Measurements from ENCODE around the gene SPRN.
"Not testable (repeated sequence)": the region's sequence is repeated elsewhere in the genome, so short reads cannot be mapped to it uniquely, and the experiment has no call there.

SPRN gene

DNA sequence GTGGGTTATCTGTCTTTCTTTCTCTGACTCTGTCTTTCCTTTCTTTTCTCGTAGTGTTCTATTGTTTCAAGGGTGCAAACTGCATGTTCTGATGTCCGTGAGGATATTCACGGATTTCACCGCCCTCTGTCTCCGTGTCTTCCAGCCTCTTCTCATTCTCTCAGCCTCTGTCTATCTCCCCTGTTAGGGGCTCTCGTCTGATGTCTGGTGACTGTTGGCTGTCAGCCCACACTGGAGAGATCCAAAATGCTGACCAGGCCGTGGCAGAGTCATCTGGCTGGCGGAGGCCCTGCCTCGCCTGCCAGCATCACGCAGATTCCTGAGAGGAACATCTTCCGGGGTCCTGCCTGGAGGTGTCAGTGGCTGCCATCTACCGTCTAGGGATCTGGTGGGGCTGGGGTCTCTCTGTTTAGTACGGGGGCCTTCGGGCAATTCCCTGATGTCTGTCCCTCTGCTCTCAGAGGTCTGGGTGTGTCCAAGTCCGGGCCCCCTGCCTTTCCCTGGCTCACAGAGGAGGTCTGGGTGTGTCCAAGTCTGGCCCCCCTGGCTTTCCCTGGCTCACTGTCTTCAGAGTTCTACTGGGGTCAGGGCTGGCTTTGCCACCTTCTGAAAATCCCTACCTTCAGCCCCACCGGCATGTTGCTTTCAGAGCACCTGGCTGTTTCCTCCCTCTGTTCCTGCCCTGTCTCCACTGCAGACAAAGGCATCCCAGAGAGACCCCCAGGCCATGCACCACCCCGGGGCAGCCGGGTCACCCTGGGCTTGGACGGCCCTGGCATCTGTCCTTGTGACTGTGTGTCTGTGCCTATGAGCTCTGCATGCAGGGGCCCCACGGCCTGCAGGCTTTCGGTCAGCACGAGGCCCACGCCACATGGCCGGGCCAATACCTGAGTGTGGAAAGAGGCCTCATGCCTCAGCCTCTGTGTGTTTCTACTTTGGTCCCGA lies 15.4 kb upstream of the SPRN start:
- no peak for DNase-seq (ENCODE audit: low read depth, low spot score)
- ChIA-PET CTCF (interaction anchor here (0.8 to 1.3 kb wide), 6 partner anchors 8 to 178 kb away, joined by 3 to 4 read pairs (median 3); no protein-coding TSS in a partner anchor), POLR2A (no interaction called here)
- TF ChIP-seq, protein P1, sequence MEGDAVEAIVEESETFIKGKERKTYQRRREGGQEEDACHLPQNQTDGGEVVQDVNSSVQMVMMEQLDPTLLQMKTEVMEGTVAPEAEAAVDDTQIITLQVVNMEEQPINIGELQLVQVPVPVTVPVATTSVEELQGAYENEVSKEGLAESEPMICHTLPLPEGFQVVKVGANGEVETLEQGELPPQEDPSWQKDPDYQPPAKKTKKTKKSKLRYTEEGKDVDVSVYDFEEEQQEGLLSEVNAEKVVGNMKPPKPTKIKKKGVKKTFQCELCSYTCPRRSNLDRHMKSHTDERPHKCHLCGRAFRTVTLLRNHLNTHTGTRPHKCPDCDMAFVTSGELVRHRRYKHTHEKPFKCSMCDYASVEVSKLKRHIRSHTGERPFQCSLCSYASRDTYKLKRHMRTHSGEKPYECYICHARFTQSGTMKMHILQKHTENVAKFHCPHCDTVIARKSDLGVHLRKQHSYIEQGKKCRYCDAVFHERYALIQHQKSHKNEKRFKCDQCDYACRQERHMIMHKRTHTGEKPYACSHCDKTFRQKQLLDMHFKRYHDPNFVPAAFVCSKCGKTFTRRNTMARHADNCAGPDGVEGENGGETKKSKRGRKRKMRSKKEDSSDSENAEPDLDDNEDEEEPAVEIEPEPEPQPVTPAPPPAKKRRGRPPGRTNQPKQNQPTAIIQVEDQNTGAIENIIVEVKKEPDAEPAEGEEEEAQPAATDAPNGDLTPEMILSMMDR (IDR thresholded peaks at IDR 0.05; ENCODE audit: insufficient read depth, low read length, missing control alignments), result no peak
- H3K4me3 ChIP-seq (ENCODE audit: low read depth, low read length), result no peak overlapping the region

DNA sequence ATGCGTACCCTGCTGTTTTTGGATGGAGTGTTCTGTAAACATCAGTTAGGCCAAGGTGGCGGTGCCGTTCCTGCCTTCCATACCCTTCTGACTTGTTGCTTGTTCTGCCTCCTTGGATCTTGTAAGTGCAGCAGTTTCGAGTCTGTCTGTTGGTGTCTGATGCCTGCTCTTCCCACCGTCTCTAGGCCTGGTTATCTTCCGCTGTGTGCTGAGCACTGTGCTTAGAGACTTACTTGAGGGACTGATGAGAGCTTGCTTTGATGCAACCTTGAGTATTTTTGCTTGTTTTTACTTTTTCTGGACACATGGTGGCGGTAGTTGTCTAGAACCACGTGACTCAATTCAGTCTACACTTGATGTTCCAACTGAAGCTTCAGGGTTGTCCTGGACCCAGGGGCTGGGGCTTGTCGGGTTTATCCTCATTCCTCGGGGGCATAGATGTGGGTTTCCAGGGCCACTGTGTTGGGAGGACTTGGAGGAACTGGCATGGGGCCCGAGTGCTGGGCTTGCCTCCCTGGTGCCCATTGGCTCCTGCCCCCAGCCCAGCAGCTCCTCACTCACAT lies 14.4 kb upstream of the SPRN start:
- POLR2A ChIA-PET, result no interaction called here
- TF ChIP-seq, protein P1 (IDR thresholded peaks at IDR 0.05; ENCODE audit: insufficient read depth, low read length, missing control alignments), result peak; percentile 18
- DNase-seq (ENCODE audit: low read depth, low spot score), result no peak
- CTCF ChIA-PET, result interaction anchor here (0.6 to 2.3 kb wide), 10 partner anchors 9 to 179 kb away, joined by 3 to 11 read pairs (median 4); no protein-coding TSS in a partner anchor
- no peak overlapping the region for H3K4me3 ChIP-seq (ENCODE audit: low read depth, low read length)

DNA sequence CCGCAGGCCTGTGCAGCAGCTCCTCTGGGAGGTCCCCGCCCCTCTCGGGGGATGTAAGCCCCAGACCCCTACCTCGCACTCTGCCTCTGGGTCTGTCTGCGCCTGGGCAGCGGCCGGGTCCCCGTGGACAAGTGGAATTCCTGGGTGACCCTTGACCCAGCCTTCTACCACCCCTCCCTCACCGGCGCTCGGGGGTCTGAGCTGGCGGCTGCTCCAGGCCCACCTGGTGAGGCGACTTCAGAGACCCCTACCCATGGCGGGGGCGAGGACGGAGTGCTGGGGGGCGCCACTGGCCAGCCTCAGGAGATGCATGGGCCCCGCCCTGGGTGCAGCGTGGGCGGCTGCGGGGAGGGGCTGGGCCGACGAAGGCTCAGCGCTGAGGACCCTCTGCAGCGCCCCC lies 8.4 kb upstream of the SPRN start:
- H3K4me3 ChIP-seq (ENCODE audit: low read depth, low read length); POLR2A ChIA-PET; DNase-seq (ENCODE audit: low read depth, low spot score); CTCF ChIA-PET: not testable (repeated sequence)

DNA sequence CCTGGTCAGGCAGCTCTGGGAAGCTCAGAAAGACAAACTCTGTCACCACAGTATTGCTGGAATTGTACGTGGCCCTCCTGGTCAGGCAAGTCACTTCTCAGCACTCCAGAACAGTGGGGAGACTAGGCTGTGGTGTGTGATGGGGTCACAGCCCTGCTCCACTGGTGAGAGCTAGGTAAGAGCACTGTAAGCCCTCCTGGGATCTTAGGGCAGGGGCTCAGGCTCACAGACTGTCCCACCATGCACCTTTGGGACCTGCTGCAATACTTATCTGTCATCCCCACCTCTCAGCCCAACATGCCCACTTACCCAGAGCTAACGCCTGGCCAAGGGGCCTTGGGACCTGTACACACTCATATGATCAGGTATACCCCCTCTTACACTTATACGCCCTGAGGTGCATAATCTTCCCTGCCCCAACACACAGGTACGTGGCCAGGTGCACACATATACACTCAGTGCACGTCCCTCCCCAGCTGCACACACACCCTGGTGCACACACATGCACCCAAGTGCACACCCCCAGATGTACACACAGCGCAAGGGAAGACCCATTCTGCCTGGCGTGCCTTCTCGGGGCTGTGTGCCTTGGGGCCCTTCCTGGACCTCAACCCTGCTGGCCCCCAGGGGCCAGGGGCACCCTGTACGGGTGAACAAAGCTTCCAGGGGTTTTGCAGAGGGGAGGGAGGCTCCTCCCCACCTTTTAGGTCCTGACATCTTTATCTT lies 7.6 kb upstream of the SPRN start:
- H3K4me3 ChIP-seq (ENCODE audit: low read depth, low read length); DNase-seq (ENCODE audit: low read depth, low spot score); POLR2A ChIA-PET; CTCF ChIA-PET: not testable (repeated sequence)

DNA sequence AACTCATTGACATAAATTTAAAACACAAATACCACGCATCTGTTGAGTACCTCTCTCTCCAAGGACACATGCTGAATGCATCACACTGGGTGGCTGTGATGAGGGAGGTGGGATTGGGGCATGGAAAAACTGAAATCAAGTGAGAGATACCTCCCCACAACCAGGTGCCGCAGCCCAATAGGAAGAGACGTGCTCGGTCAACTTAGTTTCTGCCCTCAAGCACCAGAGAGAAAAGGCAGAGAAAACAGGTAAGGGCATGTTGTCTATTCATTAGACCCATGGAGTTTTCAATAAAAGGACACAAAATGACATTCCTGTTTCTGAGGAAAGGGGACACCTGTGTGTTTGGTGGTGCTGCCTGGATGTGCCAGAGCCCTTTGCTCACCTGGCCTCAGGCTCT lies 5.1 kb upstream of the SPRN start:
- CTCF ChIA-PET, result interaction anchor here (1.1 kb wide), 1 partner anchor 9 kb away, joined by 3 read pairs; no protein-coding TSS in a partner anchor
- H3K4me3 ChIP-seq (ENCODE audit: low read depth, low read length); POLR2A ChIA-PET; DNase-seq (ENCODE audit: low read depth, low spot score): not testable (repeated sequence)

DNA sequence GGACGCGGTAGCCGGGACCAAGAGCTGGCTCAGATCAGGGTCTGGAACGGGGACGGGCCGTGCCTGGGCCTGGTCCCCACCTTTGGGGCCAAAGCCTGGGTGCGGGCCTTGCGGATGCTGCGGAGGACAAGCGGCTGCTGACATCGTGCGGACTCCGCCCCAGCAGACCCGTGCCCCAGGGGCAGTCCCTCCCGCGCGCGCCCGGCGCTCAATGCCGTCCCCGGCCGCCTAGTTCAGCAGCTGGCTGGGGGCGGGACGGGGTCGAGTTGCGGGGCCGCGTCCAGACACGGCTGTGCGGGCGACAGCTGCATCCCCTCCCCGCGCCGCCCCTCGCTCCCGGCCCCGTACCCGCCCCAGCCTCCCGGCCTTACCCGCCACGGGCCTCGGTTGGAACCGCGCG lies 323 bp downstream of the SPRN start:
- peak overlapping the region; percentile 27; the same call in 1 of the 2 replicates for H3K4me3 ChIP-seq (ENCODE audit: low read depth, low read length)
- DNase-seq (ENCODE audit: low read depth, low spot score); CTCF ChIA-PET; POLR2A ChIA-PET: not testable (repeated sequence)

DNA sequence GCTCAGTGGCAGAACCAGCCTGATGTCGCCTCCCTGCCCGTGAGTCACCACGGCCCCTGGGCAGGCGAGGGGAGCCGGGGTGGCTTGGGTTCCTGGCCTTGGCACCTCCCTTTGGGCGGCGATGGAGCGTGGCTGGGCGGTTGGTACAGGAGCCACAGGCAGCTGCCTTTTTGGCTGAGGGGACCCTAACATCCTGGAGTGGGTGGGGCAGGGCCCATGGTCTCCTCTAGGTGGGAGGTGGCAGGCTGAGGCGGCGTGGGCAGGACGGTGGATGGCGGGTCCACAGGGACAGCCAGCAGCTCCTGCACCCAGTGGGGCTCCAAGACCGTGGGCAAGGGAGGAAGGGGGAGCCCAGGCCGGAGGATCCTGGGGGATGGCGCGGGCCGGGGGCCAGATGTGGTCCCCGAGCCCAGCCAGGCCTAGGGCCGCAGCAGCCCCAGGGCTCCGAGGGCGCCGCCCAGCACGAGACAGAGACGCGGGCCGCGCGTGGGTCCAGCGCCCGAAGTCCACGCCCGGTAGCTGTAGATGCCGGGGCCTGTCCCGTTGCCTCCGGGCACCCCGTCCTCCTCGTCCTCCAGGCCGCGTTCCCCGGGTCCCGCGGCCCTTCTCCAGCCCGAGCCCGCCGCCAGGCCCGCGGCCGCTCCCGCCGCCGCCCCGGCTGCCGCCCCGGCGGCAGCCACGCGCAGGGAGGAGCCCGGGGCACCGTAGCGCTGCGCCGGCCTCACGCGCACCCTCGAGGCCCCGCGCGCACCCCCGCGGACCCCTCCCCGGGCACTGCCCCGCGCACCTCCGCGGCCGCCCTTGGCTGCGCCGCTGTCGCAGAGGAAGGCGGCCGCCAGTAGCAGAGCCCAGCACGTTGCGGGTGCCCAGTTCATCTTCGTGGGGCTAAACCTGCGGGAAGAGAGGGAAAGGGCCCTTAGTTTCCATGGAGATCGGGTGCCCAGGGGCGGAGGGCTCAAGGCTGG lies 1.3 kb downstream of the SPRN start:
- TF ChIP-seq, protein P1 (IDR thresholded peaks at IDR 0.05; ENCODE audit: insufficient read depth, low read length, missing control alignments), result no peak
- peak overlapping the region; percentile 27 for H3K4me3 ChIP-seq (ENCODE audit: low read depth, low read length)
- no peak for DNase-seq (ENCODE audit: low read depth, low spot score)
- POLR2A ChIA-PET, result no interaction called here
- CTCF ChIA-PET, result interaction anchor here (1.6 kb wide), 1 partner anchor 94 kb away, joined by 5 read pairs; no protein-coding TSS in a partner anchor

All from AG04449 (cell line).